Measurements from ENCODE around the gene RNF148. TPM values are rescaled to one million over a fixed set of nuclear protein-coding genes. Genes with fewer than 3 reads are reported as not detected.

The RNF148 gene, protein sequence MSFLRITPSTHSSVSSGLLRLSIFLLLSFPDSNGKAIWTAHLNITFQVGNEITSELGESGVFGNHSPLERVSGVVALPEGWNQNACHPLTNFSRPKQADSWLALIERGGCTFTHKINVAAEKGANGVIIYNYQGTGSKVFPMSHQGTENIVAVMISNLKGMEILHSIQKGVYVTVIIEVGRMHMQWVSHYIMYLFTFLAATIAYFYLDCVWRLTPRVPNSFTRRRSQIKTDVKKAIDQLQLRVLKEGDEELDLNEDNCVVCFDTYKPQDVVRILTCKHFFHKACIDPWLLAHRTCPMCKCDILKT
- 0.97 and 4.5 TPM in 2 replicates for total RNA-seq

GRCh38 chr7:122702872-122703510, at the start of gene RNF148:
RNF148 (minus strand) TSS chr7:122702922; CDS start chr7:122702750, 172 bp downstream.

DNA sequence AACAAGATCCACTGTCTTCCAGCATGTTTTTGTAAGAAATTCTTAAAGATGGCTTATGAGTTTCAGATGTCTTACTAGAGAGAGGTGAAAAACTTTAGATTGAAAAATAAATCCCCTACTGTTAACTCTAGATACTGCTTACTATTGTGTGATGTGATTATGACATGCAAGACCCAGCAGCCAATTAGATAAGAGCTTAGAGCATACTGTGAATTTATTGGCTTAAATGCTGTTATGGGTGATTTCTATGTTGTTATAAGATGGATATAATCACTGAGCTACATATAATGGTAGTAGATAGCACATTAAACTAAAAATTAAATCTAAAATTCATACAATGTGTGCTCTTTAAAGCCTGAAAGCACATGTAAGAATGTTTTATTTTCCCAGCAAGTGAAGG, 3.7 kb downstream of the RNF148 start, which contains the start of gene RNF133:
TSS of gene RNF133 (minus strand) at position 101 of the 400 bp plus-strand sequence. CDS start 199 bp downstream, outside the sequence.

Other genes starting within 250 kb of the RNF148 start
- 0.32 and 3.4 TPM in 2 replicates for gene RNF133, start 3.8 kb downstream of the RNF148 start, total RNA-seq
- 43.5 and 62.1 TPM in 2 replicates for gene CADPS2, start 183.5 kb upstream of the RNF148 start, total RNA-seq